CD4-positive, alpha-beta T cell treated with Interleukin-4 for 1 hour (primary cell): ENCODE results near the gene LRMDA.

Experiments used
- DNase-seq, 2 donors: peaks; one replicate each; pipeline ENCODE4 v3.0.0-alpha.2; 2020 to 2022

LRMDA gene

DNA sequence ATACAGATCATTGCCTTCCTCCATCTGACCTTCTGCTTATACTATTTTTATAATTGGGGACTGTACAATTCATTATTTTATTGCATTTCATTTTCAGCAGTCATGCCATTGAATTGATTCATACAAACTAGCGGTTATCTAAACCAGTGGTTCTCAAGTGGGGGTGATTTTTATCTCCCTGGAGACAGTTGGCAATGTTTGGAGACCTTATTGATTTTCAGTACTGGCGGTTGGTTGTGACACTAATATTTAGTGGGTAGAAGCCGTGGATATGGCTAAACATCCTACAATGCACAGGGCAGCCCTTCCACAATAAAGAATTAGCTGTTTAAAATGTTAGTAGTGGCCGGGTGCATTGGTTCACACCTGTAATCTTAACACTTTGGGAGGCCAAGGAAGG is 765.9 kb downstream of the LRMDA start:
- DNase-seq, result no peak

DNA sequence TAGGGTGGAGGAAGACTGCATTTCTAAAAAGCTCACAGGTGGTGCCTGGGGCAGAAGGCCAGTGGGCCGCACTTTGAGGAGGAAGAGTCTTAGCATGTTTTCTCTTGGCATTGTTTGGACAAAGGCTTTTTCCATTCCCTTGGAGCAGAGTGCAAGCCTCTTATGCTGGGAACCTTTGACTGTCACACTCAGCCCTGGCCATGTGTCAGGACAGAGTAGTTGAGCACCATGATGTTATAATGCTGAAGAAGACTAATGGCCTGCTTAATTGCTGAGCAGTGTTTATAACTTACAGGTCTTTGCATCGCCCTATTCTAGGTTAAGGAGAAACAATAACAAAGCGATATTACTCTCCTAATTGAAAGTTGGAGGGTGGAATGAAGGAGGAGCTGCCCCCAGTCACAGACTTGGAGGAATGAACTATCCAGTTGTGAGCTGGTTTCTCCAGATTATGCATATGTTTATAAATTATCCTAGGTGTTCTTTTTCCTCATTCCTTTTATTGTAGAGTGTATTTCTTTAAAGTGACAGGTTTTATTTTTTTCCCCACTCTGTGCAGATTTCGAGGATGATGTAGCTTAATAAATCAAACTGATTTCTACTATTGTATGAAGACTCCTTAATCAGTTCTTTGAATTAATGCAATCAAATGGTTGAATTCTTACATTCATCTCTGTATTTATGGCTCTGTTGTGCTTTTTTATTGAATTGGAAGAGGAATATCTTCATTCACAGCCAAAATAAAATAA is 767.0 kb downstream of the LRMDA start:
- no peak for DNase-seq

DNA sequence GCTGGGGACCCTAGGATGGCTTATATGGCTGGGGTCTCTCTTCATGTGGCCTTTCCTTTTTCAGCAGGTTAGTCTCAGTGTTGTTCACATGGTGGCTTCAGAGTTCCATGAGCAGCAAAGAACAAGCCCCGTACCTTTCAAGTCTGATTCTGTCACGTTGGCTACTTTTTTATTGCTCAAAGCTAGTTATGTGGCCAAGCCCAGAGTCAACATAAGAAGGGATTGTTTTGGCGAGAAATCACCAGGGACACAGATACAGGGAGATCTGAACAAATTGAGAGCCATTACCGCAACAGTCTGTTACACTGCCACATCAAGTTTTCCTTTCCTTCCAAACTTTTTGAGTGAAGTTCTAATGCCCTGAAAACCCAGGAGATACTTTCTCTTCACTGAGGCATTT is 770.5 kb downstream of the LRMDA start:
- DNase-seq, result no peak

DNA sequence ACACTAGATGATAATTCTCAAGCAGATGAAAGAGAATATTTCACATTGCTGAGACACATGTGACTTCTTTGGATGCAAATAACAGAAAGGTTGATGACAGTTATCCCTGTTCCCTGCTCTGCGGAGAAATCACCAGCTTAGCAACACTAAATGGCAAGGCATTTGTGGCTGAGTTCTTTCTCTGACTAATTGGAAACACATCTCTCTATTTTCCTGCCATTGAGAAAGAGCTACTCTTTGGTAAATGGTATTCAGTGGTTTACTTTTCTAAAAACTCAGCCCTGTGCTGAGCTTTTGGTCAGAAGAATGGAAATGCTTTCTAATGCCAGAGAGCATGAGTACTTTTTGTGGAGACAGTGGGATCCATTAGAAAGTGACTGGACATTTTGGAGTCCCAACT is 771.4 kb downstream of the LRMDA start:
- no peak for DNase-seq

DNA sequence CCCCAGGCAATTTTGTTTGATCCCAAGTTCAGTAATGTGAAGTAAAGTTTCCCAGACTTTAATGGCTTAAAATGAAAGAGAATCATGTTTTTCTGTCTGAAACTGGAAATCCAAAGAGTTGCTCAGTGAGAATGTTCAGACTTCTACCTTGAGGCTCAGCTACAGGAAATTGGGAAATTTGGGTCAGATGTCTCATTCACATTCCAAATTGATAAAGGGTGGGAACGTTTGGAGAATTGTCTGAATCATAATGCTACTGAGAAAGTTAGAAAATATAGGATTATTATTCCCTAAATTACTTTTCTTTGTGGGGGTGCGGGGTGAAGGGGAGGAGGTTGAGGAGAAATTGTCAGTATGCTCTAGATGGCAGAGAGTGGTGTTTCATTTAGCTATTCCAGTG is 773.9 kb downstream of the LRMDA start:
- DNase-seq, result no peak

DNA sequence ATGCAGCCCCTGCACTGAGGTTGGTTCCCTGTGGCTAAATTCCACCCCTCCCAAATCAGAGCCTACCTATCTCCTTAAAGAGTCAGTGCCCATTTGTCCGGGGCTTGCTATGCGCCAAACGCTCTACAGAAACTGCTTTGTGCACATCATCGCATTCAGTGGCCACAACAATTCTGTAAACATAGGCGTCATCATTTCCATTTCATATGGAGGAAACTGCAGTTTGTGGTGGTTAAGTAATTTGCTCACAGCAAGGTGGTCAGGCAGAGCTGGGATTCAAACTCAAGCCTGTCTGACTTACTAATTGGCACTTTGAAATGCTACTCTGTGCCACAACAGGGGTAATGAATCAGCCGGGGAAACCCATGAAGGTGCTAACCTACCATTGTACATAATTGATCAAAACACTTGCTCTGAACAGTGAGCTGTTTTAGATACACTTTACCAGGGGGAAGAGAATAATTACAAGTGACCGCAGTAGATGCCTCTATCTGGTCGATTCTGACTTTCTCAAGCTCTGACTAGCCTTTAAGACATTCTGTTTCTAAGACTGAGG is 775.5 kb downstream of the LRMDA start:
- no peak for DNase-seq

DNA sequence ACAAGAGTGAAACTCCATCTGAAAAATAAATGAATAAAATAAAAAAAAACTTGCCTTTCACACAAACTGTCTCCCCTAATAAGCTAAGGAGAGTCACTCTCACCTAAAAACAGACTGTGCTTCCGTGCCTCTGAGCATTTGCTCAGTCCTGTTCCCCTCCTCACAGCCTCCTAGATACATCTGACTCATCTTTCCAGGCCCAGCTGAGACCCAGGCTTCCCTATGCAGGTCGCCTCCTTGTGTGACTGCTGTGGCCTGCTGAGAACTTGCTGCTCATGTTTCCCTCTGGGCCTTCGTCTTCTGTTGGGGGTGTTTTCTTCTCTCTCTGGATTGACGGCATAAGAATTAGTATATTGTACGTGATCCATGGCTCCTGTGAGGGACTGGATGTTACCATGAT is 777.7 kb downstream of the LRMDA start:
- no peak for DNase-seq

DNA sequence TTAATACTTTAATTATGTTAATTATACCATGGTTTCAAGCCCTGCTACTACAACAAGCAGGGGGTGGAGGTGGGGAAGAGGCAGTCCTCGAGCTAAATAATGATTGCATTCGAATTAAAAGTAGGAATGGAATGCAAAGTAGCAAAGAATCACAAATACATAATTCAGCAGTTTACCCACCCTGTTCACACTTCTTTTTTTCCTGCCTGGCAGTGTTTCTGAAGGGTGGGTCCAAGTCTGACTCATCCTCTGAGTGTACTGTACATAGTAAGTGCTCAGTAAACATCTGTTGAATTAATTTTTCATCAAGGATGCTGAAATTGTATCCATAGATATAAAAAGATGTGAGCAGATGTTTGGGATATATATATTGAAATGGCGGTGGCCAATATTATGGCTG is 778.8 kb downstream of the LRMDA start:
- DNase-seq, result no peak

DNA sequence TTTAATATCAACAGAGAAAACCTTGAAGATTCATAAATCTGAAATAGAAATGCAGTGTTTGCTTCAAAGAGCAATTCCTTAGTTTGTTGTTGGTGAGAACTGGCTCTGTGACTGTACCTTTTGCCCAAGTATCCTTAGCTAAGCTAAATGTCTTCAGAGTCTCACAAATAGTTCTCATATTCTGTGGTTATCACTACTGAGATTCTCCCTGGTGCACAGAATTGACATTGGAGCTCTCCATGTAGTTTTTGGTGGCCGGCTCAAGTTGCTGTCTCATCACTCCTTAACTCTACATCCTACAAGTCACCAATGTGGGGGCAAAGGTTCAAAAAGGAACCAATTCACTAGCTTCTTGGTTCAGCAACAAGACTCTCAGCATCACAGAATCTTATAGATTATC is 780.3 kb downstream of the LRMDA start:
- DNase-seq, result no peak

DNA sequence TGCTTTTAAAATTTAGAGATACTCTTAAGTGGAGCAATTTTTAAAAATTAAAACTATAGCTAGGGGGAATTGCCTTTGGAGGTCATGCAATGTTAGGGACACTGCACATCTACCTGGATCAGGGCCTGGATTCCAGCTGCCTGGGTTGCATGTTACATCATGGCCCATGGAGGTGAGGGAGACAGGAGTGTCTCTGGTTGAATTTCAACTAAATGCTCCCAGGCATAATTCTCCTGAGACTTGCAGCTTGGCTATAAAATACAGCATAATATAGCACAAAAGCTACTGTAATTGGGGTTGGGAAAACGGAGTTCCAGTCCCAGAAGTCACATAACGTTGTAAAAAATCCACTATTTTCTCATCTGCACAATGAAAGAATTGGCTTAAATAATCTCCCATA is 782.5 kb downstream of the LRMDA start:
- DNase-seq, result no peak

DNA sequence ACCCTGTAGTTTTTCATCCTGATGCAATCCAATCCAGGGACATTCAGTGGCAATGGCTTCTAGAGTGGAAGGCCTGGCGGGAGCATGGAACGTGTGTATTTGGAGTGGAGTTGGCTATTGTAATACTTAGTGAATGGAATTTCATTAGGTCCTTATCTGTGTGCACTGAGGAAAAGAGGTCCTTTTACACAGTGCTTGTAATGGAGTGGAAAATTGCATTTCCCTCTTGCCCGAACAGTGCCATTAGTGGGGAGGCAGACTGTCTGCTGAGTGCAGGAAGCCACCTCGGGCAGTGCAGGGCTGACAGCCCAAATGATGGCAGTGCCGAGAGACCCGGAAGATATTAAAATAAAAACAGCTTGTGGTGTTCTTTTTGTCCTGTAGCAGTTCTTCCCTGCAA is 786.6 kb downstream of the LRMDA start:
- no peak for DNase-seq

DNA sequence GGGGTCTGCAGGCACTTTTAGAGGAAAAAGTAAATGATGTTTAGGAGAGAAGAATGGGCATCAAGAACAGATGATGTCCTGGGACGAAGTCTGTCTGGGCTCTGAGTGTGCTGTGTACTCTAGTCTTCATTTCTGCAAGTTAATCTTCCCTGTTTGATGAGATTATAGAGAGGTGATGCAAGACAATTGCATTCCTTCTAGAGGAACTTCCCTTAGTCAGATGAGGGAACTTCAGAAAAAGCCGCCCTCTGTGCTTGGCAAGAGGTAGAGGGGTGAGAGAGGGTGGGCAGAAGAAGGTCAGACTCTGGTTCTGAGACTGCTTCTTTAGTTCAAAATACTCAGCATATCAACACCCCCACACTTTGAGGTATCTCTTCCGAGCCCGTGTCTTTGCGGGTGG is 797.9 kb downstream of the LRMDA start:
- no peak for DNase-seq

DNA sequence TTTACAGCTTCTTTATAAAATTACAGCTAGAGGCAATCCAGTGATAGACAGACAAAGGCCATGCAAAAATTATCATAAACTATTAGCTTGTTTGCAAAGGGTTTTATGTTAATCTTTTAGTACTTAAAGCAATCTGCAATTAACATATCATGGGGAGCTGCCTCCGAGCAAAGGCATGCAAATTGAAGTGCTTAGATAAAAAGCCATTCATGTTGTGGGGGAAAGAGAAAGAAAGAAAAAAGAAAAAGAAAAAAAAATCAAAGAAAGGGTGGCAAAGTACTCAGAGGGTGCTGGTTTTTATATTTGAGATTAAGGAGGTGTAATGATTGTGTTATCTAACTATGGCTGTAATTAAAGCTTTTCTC is 799.5 kb downstream of the LRMDA start:
- no peak for DNase-seq

DNA sequence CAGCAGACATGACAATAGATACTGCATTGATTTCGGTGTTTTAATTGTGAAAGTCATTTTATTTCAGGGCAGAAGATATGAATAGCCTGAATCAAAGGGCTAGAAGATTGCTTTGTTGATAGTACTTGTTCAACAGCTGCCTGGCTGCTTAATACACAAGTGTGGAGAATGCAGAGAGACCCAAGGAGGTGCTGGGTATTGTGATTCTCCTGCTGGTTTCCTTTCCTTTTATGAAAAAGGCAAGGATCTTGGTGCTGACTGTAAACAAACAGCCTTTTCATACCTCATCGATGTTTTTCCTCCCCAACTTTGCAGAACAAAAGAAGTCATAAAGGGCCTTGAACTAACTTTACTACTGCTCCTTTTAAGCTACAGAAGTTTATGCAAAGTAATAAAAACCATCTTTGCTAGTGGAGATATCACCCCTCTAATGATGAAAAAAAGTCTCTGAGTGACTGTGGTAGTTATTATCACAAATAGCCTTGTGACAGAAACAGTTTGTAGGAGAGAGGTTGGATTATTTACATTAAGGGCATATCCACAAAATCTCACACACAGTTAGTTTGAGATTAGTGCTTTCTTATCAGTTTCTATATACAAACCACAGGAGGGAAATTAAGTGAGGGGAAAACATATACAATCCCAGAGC is 800.0 kb downstream of the LRMDA start:
- DNase-seq, result no peak

DNA sequence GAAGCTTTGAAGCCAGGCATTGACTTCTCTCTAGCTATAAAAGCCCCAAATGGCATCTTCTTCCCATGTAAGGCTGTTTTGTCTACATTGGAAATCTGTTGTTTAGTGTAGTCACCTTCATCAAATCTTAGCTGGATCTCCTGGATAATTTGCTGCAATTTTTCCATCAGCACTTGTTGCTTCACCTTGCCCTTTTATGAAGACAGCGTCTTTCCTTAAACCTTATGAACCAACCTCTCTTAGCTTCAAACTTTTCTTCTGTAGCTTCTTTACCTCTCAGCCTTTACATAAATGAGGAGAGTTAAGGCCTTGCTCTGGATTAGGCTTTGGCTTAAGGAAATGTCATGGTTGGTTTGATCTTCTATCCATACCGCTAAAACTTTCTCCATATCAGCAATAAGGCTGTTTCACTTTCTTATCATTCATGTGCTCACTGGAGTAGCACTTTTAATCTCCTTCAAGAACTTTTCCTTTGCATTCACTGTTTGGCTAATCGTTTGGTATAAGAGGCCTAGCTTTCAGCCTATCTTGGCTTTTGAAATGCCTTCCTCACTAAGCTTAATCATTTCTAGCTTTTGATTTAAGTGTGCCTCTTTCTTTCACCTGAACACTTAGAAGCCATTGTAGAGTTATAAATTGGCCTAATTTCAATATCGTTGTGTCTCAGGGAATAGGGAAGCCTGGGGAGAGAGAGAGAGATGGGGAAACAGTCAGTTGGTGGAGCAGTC is 803.2 kb downstream of the LRMDA start:
- DNase-seq, result no peak

DNA sequence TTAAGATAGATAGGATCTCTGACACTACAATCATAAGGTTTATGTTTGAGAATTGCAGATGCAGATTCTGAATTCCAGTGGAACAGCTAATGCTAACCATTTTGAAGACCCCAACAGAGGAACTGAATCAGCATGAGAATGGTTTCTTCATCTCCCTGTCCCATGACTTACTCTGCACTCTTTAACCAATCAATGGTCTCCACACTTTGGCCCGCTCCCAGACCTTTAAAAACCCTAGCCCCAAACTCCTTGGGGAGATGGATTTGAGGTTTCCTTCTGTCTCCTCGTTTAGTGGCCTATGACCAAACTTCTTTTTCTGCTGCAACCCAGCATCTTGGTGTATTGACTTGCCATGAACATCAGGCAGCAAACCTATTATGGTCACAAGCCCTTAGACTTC is 804.9 kb downstream of the LRMDA start:
- no peak for DNase-seq

DNA sequence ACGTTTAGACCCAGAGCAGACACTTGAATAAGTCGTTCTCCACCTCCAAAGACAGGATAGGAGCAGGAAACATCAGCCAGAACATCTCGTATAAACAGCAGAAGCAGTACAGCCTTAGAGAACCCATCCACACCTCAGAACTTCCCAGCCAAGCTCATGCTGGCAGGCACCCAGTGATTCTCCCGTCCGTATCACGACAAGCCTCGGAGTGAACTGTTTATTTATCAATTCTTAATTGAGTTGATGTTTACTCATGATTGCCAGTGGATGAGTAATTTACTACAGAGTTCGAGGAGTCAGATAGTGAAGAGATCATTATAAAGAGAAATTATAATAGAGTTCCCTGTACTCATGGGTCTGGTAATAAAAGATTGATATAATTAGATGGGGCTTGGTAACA is 811.5 kb downstream of the LRMDA start:
- no peak for DNase-seq

DNA sequence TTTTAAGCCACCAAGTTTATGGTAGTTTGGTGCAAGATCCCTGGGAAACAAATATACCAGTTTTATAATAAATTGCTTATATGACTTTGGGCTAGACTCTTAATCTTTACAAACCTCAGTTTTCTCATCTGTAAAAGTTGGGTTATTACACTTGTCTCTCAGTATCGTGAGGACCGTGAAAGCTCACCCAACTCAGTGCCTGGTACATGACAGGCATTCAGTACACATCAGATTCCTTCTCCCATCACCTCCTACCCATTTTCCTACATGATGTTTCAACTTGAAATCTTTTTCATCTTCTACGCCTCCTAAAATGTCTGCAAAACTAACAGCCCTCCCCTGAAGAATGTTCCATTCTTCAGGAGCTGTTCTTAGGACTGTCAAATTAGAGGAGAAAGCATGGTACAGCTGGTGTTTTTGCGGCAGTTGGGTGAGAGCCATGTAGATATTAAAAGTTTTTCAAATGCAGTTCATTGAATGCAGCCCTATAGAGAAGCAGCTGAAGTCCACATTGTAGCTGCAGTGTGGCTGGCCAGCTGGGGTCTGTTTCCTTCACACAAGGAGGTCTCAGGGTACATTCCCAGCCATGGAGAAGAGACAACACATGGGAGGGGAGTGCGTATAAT is 812.8 kb downstream of the LRMDA start:
- DNase-seq, result no peak

DNA sequence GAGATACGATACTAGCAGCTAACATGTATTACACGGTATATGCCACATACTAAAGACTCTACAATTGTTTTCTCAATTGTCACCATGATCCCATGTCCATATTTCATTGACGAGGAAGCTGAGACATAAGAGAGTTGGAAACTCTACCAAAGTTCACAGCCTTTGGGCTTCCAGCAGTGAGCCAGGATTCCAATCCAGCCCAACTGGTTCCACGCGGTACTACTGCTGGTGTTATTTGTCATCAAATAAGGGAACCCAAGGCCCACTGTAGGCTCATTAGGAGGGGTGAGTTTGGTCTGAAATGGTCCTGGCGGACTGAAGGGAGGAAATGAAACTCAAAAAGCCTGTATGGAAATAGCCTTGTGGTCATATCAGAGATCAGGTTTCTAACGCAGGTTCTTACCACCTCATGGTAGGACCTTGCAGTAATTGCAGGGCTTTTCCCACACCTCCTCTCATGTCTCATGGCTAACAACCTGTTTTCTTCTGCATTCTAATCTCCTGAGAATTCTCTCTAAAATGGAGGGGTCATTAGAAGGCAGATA is 814.6 kb downstream of the LRMDA start:
- no peak for DNase-seq

DNA sequence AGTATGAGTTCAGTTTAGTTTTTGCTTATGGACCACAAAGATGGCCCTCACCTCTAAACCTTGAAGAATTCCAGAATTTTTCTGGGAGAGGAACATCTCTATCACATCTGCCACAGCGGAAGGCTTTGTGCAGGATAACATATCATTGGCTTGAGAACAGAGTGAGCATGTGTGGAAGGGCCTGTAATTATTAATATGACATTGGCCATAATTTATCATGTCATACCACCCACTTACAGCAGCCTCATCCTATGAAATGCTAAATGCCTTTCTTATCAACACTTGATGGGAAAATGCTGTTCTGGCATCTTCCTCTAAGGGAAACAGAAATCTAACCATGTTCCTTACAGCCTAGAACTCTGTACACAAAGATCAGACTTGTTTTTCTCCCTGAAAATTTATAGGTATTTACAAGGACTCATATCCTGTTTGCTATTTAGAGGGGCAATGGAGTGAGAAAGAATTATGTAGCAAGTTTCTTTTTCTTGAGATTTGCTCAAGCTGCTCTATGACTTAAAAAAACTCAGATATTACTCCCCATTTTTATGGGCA is 817.3 kb downstream of the LRMDA start:
- no peak for DNase-seq

DNA sequence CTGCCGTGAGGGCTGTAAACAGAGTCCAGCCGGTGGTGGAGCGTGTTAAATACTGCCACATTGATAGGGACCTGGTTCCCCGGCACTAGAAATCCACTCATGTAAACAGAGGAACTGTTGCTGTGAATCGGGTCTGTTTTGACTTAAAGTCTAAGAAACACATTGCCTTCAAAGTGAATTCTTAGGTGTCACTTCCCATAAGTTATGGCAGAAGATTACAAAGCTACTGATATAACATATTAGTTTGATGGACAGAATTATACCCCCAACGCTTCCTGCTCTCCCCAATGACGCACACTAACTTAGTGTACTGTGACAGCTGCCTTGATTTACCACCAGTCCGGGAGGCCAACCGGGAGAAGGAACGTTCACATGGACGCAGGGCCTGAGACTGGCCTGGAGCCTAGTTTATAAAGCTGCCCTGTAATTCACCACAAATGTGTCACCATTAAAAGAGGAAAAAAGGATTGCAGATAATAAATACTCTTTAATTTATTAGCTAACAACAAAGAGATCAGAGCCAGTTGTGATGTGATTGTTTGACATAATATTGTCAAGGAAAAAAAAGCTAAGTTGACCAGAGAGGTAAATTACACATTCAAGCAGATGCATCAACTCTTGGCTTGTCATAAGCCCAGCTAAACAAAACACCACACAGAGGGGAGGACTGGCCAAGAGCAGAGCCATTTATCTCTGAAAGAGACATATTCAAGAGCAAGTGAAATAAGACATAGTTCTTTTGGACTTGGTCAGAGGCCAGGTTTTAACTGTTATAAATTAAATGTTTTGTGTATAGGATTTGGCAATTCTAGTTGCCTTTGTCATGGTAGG is 820.6 kb downstream of the LRMDA start:
- DNase-seq, result no peak

DNA sequence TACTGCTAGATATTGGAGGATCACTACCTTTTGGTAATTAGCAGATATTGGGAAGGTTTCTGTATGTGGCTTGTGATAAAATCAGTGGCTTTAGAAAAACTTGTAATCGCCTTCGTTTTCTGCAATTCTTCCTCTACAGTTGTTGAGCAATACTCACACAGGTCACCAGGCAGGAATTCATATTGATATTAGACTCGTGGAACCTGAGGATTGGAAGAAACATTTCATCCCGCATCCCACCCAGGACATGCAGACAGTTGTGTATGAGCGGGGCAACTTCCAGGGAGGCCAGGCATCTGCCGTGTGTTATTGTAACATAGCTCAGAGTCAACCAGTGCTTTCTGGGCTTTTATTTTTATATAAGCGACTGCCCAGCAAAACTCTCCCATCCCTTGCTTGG is 821.3 kb downstream of the LRMDA start:
- DNase-seq, result no peak
